HG02970 (cell line): ENCODE results near the gene ANKMY1.

Source experiments
- ATAC-seq: cut with Tn5 transposase; IDR thresholded peaks from one replicate; pipeline ENCODE4 v1.9.1; 2021; ENCODE audit warnings: mild to moderate bottlenecking, moderate library complexity, moderate number of reproducible peaks; ENCODE audit not compliant: unreplicated experiment, low FRiP score

ANKMY1 gene

DNA sequence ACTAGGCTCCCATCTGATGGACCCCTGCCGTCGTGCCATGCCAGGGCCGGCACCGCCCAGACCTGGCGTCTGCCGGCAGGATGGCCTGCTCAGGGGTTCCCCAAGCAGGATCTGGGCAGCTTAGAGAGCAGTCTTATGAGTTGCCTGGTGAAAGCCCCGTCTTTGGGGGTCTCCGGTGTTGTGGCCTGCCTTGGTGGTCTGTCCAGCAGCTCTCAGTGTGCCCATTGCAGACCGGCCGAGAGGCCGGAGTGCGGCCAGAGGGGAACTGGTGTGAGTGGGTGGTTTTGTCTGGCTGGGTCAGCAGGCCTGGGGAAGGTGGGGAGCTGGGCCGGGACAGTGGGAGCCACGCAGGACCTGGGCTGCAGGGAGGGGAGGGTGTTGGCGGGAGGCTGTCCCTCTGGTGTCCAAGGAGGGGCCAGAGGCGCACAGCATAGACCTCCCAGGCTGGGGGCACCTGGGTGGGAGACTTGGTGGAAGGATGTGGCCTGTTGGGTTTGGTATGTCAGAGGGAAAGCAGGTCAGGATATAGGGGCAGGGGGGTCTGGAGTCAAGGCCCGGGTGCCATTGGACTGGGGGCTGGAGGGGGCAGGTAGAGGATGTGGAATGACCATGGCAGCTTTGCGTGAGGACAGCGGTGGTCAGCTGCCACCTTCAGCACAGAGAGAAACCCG lies 105.9 kb downstream of the ANKMY1 start:
- ATAC-seq = no peak

DNA sequence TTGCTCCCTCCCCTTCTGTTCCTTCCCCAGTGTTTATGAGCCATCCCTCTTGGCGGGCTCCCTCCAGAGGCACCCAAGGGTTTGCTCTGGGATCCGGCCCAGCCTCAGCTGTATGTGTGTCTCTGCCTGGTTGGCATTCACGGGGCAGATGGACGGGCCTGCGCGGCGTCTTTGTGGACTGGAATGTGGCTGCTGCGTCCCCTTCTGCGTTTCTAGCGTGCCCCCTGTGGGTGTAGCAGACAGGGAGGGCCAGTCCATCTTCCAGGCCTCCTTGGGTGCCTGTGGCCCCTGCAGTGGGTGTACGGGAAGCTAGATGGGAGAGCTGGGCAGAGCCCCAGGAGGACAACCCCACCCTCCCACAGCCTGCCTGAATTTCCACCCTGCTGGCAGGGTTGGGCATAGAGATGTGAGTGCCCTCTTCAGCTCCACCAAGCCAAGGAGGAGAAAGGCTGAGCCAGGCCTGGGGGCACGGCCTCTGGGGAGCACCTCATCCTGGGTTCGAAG lies 106.6 kb downstream of the ANKMY1 start:
- no peak for ATAC-seq

DNA sequence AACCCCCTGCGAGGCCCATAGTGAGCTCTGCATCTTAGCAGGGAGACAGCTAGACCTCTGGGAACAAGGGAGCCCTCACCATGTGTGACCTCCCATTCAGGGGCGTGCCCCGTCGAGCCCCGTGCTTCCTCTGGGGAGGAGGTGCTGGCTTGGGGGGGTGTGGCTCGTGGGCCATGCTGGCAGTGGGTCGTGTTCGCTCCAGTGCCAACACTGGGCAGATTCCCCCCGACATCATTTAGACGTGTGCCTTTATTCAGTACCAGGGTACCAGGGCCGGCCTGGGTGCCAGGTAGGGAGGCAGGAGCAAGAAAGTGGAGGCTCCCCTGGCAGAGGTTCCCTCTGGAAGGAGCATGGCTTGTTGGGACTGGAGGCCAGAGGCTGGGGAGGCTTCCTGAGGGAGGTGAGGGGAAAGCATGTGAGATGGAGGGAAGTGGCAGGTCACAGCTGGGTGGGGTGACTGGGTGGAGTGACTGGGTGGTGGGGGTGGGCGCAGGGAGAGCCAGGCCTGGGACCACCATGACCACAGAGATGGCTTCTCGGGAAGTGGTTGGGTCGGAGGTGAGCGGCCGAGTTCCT lies 107.2 kb downstream of the ANKMY1 start:
- no peak for ATAC-seq

DNA sequence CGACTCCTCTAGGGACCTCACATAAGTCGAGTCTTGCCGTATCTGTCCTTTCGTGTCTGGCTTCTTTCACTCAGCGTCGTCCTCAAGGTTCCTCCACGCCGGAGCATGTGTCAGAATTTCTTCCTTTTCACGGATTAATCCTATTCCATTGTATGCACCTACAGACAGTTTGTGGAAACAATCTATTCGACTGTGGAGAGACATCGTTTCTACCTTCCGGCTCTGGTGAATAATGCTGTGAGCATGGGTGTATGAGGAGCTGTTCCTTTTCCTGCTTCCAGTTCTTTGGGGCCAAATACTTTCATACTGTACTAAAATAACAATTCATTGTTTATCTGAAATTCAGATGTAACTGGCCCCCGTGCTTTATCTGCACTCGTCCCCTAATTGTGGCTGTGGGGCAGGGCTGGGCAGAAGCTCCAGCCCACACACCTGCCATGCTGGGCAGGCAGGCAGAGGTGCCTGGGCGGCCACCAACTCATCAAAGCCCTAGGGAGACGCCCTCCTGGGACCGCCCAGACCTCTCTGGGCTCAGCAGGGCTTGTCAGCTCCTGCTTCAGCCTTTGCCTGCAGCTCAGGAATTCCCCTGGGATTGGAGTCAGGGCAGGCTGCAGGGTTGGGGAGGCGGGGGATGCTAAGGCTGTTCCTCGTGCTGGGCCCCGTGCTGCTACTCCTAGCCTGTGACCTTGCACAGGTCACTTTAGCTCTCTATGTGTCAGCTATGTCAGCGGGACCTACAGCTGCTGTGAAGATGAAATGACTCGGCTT lies 107.8 kb downstream of the ANKMY1 start:
- no peak for ATAC-seq

DNA sequence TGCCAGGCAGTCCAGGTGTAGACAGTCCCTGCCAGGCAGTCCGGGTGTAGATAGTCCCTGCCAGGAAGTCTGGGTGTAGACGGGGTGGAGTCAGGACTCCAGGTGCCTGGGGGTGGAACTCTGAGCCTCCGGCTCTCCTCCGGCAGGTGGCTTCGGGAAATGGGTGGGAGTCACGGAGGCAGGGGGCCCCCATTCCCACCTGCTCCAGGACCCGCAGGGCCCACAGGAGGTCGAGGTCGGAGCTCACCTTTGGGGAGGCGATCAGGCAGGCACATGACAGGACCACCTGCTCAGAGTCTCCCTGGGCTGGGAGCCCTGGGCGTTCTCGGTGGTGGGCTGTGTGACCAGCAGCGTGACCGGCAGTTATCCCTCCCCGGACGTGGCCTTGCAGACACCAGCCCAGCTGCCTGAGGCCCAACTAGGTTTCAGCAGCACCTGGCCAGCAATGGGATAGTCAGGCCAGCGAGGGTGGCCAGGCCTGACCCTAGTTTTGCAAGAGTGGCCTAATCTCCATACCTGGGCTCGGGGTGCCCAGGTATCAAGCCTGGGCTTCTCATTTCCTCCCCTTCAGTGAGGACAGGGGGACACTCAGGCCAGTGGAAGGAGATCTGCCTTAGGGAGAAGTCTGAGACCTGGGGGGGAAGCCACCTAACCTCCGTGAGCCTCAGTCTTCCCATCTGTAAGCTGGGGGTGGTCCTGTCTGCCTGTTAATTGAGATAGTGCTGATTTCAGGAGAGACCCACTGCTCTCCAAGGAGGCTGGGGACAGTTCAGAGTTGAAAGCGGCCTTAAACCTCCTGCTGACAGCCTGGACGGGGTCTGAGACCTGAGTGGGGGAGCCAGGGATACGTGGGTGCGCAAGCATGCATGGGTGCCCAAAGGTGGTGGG lies 109.2 kb downstream of the ANKMY1 start:
- no peak for ATAC-seq

DNA sequence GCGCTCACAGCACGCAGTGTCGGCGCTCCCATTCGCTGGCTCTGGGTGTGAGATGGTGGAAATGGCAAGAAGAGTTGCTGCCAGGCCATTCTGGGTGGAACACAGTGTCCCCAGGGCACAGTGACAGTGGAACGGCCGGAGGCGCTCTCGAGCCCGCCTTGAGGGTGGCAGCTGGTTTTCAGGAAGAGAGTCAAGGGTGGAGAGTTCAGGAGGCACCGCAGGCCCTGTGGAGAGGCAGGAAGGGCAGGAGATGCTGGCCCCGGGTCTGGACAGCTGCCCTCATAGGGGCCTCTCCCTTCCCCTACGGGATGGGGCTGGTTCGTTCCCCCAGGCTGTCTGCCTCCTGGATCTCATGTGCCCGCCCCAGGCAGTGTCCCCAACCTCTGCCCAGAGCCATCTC lies 109.9 kb downstream of the ANKMY1 start:
- no peak for ATAC-seq

DNA sequence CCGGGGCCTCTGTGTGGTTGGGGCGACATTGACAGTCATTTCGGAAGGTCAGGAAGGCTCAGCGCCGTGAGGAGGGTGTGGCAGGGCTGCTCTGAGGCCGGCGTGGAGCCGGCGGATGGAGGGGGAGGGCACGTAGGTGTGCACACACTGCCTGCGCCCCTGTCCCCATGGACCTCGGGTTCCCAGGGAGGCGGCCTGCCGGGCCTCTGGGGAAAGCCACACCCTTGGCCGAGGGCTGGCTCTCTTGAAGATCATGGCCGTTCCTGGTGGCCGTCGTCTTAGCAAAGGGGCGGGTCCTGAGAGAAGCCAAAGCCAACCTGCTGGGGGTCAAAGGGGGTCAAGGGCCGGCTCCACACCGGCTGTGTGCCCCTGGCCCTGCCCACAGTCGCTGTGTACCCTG lies 110.5 kb downstream of the ANKMY1 start:
- no peak for ATAC-seq

DNA sequence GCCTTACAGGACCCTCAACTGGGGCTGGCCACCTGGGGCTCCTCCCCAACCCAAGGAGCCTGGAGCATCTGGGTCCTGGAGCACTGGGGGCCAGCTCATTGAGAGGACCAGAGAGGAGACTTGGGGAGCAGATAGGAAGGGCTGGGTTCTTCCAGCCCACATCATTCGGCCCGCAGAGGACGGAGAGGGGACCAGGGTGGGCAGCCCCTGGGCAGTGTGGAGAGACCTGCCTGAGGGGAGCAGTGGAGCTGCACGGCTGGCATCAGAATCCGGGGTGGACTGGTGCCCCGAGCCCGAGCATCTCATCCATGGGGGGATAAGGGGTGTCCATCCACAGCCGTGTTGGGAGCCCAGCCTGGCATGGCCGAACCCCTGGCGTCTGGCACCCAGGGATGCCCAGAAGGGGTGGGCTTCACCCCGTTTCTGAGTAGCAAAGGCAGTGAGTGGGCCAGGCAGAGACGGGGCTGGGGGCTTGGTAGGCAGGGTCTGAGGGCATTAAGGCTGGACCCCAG lies 111.1 kb downstream of the ANKMY1 start:
- ATAC-seq = no peak

DNA sequence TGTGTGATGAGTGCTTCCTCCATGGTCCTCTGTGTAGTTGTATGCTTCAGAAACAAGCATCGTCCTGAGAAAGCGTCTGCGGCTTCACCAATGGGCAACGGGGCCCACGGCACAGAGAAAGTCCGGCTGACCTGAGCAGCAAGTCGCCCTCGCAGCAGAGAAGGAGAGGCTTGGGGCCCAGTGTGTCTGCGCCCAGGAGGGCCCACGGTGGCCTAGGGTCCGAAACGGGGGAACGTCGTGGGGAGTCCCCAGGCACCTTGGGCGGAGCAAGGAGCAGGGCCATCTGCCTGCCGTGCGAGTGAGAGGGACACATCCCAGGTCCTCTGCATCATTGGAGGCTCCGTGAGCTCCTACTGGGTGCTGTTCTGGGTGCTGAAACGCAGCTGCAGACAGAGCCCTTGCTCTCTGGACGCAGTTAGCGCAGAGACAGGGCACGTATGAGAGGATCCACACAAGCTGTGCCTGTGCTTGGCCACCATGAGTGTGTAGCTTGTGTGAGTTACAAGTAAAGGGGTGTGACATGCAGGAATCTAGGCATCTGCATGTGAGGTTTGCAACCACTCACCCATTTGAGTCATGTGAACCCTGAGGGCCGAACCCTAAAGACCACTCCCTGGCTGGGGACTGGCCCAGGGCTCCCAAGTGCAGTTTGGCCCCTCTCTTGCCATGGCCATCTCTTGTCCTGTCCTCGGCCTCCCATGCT lies 111.7 kb downstream of the ANKMY1 start:
- ATAC-seq = no peak

DNA sequence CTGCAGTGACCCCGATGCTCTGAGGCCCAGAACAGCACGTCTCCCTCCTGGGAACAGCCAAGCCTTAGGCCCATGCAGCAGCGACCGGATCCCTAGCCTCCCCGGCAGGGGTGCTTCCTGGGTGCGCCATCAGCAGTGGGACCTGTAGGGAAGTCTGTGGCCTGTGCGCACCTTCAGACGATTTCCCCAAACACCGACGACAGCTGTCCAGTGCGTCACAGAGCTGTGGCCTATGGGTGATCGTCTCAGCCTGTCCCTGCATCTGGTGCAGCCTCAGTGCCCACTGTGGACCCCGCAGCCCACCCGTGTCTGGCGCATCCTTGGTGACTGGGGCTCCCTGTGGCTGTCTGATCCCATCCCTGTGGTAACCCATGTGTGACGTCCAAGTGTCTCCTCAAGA lies 113.3 kb downstream of the ANKMY1 start:
- ATAC-seq = no peak

DNA sequence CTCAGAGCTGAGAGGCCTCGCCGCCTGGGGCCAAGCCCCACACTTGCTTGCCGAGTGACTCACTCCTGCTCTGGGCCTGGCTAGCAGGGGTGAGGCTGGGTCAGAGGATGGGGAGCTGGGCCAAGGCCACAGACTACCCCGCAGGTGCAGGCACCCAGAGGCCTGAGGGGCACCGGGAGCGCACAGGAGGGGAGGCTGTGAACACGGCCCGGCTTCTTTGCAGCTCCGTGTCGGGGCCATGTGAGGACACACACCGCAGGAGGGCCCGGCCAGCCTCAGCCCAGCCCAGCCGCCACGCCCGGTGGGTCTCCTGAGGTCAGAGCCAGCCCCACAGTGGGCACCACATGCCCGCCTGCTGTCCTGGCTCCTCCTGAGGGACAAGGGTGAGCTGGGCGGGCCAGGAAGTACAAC lies 113.9 kb downstream of the ANKMY1 start:
- ATAC-seq = no peak

DNA sequence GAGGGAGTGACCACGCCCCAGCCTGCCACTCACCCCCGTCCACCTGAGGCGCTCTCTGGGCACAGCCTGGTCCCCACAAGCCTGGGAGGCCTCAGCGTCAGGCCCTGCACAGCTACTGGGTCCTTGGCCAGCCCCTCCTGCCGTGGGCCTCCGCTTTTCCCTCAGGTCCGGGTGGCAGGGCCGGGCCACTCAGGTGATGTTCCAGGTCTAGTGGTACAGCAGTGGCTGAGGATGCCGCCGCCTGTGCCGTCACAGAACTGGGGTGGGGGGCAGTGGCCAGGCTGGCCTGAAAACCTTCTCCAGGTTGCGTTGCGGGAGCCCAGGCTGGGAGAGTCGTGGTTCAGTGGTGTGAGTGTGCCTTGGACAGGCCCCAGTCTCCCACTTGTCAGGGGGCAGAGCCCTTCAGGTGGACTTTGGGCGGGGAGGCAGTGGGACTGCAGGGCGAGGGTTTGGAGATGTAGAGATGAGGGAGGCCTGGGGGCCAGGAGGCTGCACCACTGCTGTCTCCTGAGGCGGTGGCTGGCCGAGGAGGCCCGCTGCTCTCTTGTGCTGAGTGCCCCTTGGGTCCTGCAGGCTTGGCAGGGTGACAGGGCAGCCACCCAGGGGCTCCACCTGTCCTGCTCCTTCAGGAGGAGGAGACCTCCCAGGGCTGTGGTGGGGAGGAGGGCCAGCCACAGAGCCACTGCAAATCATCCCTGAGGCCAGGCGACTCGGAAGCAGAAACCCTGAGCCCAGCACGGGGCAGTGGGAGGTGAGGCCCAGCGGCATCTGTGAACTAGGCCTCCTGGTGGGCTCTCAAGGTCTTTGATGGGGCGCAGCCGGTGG lies 114.7 kb downstream of the ANKMY1 start:
- ATAC-seq = no peak

DNA sequence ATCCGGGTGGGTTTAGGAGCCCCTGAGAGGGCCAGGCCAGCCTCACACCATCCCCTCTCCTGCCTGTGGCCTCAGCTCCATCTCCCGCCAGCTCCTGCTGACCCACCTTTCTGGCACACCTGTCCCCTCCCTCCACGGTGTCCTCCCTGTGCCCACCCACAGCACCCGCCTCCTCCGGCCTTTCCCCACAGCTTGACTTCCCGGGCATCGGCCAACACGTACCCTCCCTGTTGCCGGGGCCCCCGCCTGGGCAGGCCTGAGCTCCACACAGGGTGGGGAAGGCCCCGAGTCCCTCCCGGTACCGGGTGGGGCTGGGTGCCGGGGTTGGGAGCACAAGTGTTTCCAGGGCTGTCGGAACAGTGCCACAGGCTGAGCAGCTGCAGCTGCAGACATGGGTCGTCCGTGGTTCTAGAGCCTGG lies 115.8 kb downstream of the ANKMY1 start:
- no peak for ATAC-seq

DNA sequence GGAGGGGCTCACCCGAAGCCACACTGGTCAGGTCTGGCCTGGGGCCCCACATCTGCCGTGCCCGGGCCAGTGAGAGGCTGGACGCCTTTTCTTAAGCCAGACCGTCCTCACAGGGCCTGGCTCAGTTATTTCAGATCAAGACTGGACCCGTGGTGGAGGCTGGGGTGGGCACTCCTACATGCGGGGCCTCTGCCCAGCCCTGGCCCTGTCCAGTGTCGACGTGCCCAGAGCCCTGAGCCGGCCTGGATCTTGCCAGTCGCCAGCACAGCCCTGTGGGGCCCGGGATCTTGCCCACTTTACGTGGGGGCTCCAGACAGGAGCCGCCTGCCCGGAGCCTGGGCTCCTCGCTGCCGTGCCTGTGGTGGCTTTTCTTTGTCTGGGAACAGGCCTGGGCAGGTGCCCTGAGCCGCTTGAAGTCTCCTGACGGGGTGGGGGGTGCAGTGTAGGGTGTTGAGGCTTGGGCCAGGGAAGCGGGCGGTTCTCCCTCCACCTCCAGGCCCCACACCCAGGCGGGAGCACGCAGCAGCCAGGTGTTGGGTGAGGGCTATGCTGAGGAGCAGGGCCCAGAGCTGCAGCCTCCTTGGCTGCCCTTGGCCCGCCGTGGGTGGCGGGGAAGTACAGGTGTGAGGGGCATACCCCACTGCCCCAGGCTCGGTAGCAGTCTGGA lies 116.3 kb downstream of the ANKMY1 start:
- no peak for ATAC-seq

DNA sequence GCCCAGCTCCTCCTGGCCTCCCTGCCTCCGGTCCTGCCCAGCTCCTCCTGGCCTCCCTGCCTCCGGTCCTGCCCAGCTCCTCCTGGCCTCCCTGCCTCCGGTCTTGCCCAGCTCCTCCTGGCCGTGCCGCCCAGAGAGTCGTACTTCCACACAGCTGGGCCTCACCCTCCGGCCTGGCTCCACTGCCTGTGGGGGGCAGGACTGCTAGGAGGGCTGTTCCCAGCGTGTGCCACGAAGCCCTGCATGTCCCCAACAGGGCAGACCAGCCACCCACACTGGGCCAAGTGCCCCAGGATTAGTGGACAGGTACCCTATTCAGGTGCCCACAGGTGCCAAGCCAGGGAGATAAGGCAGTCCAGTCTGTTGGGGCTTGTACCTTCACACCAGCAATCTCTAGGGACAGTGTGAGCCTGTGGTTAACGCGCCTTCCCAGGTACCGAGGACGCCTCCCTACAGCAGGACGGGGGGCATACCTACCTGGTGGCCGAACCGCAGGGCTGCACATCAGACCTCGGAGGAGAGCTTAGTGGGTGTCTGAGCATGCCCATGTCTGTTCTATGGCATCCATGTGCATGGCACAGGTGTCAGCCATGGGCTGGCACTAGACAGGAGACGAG lies 117.0 kb downstream of the ANKMY1 start:
- no peak for ATAC-seq

DNA sequence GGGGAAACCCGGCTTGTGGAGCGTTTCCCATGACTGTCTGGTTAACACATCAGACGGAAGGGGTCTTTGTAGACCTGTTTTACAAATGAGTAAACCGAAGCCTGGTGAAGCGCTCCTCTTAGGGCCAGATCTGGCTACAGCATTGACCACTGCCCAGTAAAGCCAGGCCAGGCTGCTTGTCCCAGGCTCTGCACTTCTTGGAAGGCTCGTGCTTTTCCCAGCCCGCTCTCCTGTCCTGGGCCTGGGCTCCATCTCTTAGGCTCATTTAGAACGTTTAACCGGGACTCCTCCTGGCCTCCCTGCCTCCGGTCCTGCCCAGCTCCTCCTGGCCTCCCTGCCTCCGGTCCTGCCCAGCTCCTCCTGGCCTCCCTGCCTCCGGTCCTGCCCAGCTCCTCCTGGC lies 117.5 kb downstream of the ANKMY1 start:
- no peak for ATAC-seq

DNA sequence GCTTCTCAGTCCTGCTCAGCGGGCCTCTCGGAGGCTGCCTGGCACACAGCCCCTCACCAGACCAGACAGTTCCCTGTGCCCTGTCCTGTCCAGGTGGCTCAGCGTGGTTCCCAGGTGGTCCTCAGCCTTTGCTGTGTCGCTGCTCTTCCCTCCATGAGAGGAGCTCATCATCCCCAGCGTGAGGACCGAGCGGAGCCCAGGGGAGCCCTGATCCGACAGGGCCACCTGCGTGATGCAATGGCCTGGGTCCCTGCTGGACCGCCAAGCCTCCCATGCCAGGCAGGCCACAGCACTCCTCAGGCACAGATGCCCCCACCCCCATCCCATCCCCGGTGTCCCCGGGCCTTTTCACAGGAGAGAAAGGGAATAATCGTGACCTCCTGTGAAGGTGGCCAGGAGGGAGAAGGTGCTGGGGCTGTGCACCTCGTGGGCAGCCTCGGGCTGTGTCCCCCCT lies 118.1 kb downstream of the ANKMY1 start:
- no peak for ATAC-seq
